ENCODE results near the gene AQP6.

The AQP6 gene

DNA sequence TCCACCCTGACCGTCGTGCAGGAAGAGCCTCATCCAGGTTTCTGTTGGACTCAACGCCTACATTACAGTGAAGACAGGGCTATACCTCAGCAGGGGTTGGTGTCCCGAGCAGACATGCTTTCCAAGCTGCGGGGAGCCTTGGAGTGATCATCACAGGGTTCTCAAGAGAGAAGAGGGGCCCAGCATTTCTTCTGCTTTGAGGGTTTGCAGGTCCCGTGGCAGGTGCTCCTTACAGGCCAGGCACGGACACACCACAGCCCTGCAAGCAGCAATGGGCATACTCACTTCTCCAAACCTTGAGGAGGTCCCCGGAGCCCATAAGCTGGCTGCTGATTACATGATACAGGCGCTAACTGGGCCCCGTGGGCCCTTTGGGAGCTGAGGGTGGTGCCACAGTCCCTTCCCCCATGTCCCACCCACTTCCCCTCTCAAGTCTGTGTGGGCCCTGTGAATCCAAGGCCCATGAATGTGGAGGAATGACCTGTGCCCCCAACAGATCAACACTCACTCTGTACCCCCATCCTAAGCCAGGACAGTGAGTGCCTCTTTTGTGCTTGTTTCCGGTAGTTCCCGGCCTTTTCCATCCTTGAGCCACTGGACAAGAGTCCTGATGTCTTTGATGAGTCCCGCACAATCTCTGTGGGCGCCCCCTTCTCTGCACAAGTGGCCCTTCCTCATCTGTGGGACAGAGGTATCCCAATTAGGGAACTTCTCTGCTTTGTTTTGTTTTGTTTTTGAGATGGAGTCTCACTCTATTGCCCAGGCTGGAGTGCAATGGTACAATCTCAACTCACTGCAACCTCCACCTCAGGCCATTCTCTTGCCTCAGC, 21.1 kb upstream of the AQP6 start:
- POLR2A ChIA-PET: no interaction called here
- CTCF ChIA-PET: interaction anchor here (5.4 kb wide), 1 partner anchor 15 kb away, joined by 32 read pairs; no protein-coding TSS in a partner anchor
- no peak for DNase-seq
- no peaks in the 10 kb centered on the region for H3K9me3 ChIP-seq (ENCODE audit: control extremely low read depth in 1 of 5, control insufficient read depth in 4 of 5, insufficient read depth in 2 of 5, low read depth in 1 of 5, low read length in 4 of 5)
- H3K27ac ChIP-seq (ENCODE audit: insufficient read depth in 1 of 2, low read depth in 1 of 2, low read length in 2 of 2, poor library complexity in 1 of 2, severe bottlenecking in 2 of 2): no peak overlapping the region
- H3K4me3 ChIP-seq (ENCODE audit: control insufficient read depth in 1 of 7, extremely low read depth in 1 of 7, insufficient read depth in 4 of 7, low read depth in 2 of 7, low read length in 6 of 7): no peak overlapping the region
- H3K27me3 ChIP-seq (replicated peaks in 2 of 5; ENCODE audit: control insufficient read depth in 4 of 5, insufficient read depth in 5 of 5, low read length in 4 of 5): peaks cover 0 to 96% (median 55%) of the 10 kb centered on the region in 5 experiments
- WGBS (ENCODE audit: insufficient coverage): 69% methylated on average over 12 of the region's 14 CpGs
- H3K4me1 ChIP-seq (ENCODE audit: control extremely low read depth in 1 of 4, control insufficient read depth in 4 of 4, insufficient read depth in 4 of 4, low read length in 3 of 4): peaks cover 6 to 19% (median 17%) of the 10 kb centered on the region in 4 experiments
- no peaks in the 10 kb centered on the region for H3K36me3 ChIP-seq (ENCODE audit: control insufficient read depth in 4 of 4, insufficient read depth in 4 of 4, low read length in 3 of 4)

DNA sequence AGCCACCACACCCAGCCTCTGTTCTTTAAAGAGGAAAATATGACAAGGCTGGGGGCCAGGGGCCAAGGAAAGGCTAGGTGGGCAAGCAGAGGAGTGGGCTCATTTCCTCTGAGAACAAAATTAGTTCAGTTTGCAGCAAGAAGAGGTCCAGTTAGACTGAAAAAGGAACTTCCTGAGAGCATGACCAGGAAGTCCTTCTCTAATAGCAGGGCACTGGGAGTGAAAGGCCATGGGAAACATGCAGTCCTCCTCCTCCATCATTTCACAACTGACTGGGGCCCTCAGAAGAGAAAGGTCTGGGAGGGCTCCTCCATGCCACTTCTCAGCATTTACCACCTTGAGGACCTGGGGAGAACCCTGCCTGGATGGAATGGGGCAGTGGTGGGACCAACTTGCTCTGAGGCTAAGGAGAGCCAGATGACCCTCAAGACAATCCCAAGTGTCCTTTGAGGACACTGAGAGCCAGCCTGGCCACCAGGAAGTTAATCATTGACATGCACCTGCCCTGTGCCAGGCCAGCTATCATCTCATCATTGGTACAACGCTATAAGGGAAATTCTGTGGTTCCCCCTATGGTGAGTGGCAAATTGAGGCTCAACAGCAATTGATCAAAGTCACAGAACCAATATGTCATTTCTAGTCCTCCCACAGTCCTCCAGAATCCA, 20.2 kb upstream of the AQP6 start:
- no peak overlapping the region for H3K27ac ChIP-seq (ENCODE audit: insufficient read depth in 1 of 2, low read depth in 1 of 2, low read length in 2 of 2, poor library complexity in 1 of 2, severe bottlenecking in 2 of 2)
- no peaks in the 10 kb centered on the region for H3K9me3 ChIP-seq (ENCODE audit: control extremely low read depth in 1 of 5, control insufficient read depth in 4 of 5, insufficient read depth in 2 of 5, low read depth in 1 of 5, low read length in 4 of 5)
- CTCF ChIA-PET: interaction anchor here (1.8 to 5.4 kb wide), 2 partner anchors 15 to 38 kb away, joined by 3 to 32 read pairs; no protein-coding TSS in a partner anchor
- H3K4me1 ChIP-seq (ENCODE audit: control extremely low read depth in 1 of 4, control insufficient read depth in 4 of 4, insufficient read depth in 4 of 4, low read length in 3 of 4): peaks cover 6 to 20% (median 18%) of the 10 kb centered on the region in 4 experiments
- peaks cover 0 to 99% (median 62%) of the 10 kb centered on the region in 5 experiments for H3K27me3 ChIP-seq (replicated peaks in 2 of 5; ENCODE audit: control insufficient read depth in 4 of 5, insufficient read depth in 5 of 5, low read length in 4 of 5)
- H3K36me3 ChIP-seq (ENCODE audit: control insufficient read depth in 4 of 4, insufficient read depth in 4 of 4, low read length in 3 of 4): no peaks in the 10 kb centered on the region
- no peak for DNase-seq
- POLR2A ChIA-PET: no interaction called here
- WGBS (ENCODE audit: insufficient coverage): 17% methylated on average over 1 of the region's 1 CpG
- no peak overlapping the region for H3K4me3 ChIP-seq (ENCODE audit: control insufficient read depth in 1 of 7, extremely low read depth in 1 of 7, insufficient read depth in 4 of 7, low read depth in 2 of 7, low read length in 6 of 7)

DNA sequence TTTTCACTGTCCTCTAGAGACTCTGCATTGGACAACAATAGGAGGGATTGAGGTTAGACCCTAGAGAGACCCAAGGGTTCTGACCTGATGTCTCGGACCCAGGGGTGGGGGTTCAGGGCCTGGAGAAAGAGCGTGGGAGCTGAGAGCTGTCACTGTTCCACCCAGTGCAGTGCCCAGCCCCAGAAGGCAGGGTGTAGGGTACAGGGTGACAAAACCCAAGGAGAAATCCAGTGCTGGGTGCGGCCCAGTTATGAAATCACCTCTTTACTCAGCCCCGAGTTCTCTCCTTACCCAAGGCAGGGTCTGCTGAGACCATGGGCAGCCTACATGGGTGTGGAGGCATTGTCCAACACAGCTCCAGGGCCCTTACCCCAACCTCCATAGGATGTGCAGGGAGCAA, 19.6 kb upstream of the AQP6 start:
- H3K4me1 ChIP-seq (ENCODE audit: control extremely low read depth in 1 of 4, control insufficient read depth in 4 of 4, insufficient read depth in 4 of 4, low read length in 3 of 4): peaks cover 6 to 20% (median 18%) of the 10 kb centered on the region in 4 experiments
- 79% methylated on average over 2 of the region's 4 CpGs for WGBS (ENCODE audit: insufficient coverage)
- H3K27me3 ChIP-seq (replicated peaks in 2 of 5; ENCODE audit: control insufficient read depth in 4 of 5, insufficient read depth in 5 of 5, low read length in 4 of 5): peaks cover 0 to 99% (median 61%) of the 10 kb centered on the region in 5 experiments
- ChIA-PET CTCF (interaction anchor here (1.8 to 5.4 kb wide), 2 partner anchors 14 to 37 kb away, joined by 3 to 32 read pairs; no protein-coding TSS in a partner anchor), POLR2A (no interaction called here)
- H3K4me3 ChIP-seq (ENCODE audit: control insufficient read depth in 1 of 7, extremely low read depth in 1 of 7, insufficient read depth in 4 of 7, low read depth in 2 of 7, low read length in 6 of 7): no peak overlapping the region
- no peaks in the 10 kb centered on the region for H3K9me3 ChIP-seq (ENCODE audit: control extremely low read depth in 1 of 5, control insufficient read depth in 4 of 5, insufficient read depth in 2 of 5, low read depth in 1 of 5, low read length in 4 of 5)
- H3K27ac ChIP-seq (ENCODE audit: insufficient read depth in 1 of 2, low read depth in 1 of 2, low read length in 2 of 2, poor library complexity in 1 of 2, severe bottlenecking in 2 of 2): no peak overlapping the region
- DNase-seq: no peak
- H3K36me3 ChIP-seq (ENCODE audit: control insufficient read depth in 4 of 4, insufficient read depth in 4 of 4, low read length in 3 of 4): no peaks in the 10 kb centered on the region

DNA sequence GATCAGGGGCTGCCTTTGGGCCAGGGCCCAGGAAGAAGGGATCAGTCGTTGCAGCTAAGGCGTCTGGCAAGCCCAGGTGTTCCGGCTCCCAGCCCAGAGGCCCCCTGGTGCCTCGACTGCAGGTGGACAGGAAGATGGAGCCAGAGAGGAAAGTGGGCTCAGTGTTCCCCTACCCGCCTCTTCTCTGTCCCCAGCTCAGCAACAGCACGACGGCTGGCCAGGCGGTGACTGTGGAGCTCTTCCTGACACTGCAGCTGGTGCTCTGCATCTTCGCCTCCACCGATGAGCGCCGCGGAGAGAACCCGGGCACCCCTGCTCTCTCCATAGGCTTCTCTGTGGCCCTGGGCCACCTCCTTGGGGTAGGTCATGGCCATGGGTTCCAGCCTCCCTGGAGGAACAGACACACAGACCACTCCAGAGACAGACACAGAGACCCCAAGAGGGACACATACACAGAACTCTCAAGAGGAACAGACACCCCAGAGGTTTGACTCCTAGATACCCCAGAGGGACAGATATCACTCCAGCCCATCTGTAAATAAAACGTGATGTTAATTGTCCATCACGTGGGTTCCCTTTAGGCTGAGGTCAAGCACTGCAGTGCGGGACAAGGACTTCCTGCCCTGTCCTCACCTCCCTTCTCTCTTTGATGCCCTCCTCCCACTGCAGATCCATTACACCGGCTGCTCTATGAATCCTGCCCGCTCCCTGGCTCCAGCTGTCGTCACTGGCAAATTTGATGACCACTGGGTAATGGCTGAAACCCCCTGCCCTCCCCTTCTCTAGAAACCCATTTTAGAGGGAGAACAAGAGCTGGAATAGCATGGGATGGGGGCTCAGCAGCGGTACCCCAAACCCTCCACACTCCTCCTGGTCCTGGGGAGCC, 18.5 kb upstream of the AQP6 start:
- H3K27me3 ChIP-seq (replicated peaks in 2 of 5; ENCODE audit: control insufficient read depth in 4 of 5, insufficient read depth in 5 of 5, low read length in 4 of 5): peaks cover 0 to 99% (median 63%) of the 10 kb centered on the region in 5 experiments
- no peak for DNase-seq
- no peak overlapping the region for H3K27ac ChIP-seq (ENCODE audit: insufficient read depth in 1 of 2, low read depth in 1 of 2, low read length in 2 of 2, poor library complexity in 1 of 2, severe bottlenecking in 2 of 2)
- no peak overlapping the region for H3K4me3 ChIP-seq (ENCODE audit: control insufficient read depth in 1 of 7, extremely low read depth in 1 of 7, insufficient read depth in 4 of 7, low read depth in 2 of 7, low read length in 6 of 7)
- WGBS (ENCODE audit: insufficient coverage): 53% methylated on average over 20 of the region's 21 CpGs
- no peaks in the 10 kb centered on the region for H3K9me3 ChIP-seq (ENCODE audit: control extremely low read depth in 1 of 5, control insufficient read depth in 4 of 5, insufficient read depth in 2 of 5, low read depth in 1 of 5, low read length in 4 of 5)
- POLR2A ChIA-PET: no interaction called here
- H3K4me1 ChIP-seq (ENCODE audit: control extremely low read depth in 1 of 4, control insufficient read depth in 4 of 4, insufficient read depth in 4 of 4, low read length in 3 of 4): peaks cover 6 to 20% (median 18%) of the 10 kb centered on the region in 4 experiments
- CTCF ChIA-PET: interaction anchor here (0.9 to 5.4 kb wide), 6 partner anchors 9 to 116 kb away, joined by 3 to 32 read pairs (median 4); no protein-coding TSS in a partner anchor
- H3K36me3 ChIP-seq (ENCODE audit: control insufficient read depth in 4 of 4, insufficient read depth in 4 of 4, low read length in 3 of 4): no peaks in the 10 kb centered on the region

DNA sequence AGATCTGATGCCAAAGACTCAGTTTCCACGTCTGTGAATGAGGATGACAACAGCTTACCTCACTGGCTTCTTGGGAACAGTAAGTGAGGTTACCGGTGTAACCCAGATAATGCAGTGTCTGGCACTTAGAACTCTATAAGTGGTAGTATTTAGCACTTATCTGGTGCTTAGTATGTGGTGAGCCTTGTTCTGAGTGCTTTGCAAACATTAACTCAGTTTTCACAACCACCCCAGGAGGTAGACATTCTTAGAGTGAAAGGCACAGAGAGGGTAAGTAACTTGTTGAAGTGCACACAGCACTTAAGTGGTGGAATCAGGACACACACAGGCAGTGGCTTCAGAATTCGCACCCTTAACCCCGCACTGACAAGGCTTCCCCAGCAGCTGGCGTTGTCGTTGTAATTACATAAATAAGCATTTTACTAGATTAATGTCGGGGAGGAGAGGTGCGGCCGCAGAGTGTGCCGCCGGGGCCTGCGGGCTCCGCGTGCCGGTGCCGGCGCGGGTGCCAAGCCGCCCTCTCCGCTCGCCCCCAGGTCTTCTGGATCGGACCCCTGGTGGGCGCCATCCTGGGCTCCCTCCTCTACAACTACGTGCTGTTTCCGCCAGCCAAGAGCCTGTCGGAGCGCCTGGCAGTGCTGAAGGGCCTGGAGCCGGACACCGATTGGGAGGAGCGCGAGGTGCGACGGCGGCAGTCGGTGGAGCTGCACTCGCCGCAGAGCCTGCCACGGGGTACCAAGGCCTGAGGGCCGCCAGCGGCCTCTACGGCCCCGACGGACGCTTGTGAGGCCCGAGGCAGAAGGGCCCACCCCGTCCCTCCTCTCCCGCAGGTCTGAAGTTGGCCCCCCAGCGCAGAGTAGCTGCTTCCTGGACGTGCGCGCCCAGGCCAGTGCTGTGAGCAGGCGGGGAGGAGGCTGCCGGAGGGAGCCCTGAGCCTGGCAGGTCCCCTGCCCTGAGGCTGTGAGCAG, 17.6 kb upstream of the AQP6 start:
- Histone ChIP-seq H3K27me3 (replicated peaks in 2 of 5; ENCODE audit: control insufficient read depth in 4 of 5, insufficient read depth in 5 of 5, low read length in 4 of 5) (peaks cover 0 to 99% (median 72%) of the 10 kb centered on the region in 5 experiments), H3K4me3 (ENCODE audit: control insufficient read depth in 1 of 7, extremely low read depth in 1 of 7, insufficient read depth in 4 of 7, low read depth in 2 of 7, low read length in 6 of 7) (peak overlapping the region in 1 of 7 experiments; percentile 5), H3K4me1 (ENCODE audit: control extremely low read depth in 1 of 4, control insufficient read depth in 4 of 4, insufficient read depth in 4 of 4, low read length in 3 of 4) (peaks cover 6 to 29% (median 25%) of the 10 kb centered on the region in 4 experiments), H3K36me3 (ENCODE audit: control insufficient read depth in 4 of 4, insufficient read depth in 4 of 4, low read length in 3 of 4) (no peaks in the 10 kb centered on the region), H3K9me3 (ENCODE audit: control extremely low read depth in 1 of 5, control insufficient read depth in 4 of 5, insufficient read depth in 2 of 5, low read depth in 1 of 5, low read length in 4 of 5) (no peaks in the 10 kb centered on the region), H3K27ac (ENCODE audit: insufficient read depth in 1 of 2, low read depth in 1 of 2, low read length in 2 of 2, poor library complexity in 1 of 2, severe bottlenecking in 2 of 2) (no peak overlapping the region)
- ChIA-PET CTCF (interaction anchor here (1.0 to 5.4 kb wide), 7 partner anchors 9 to 115 kb away, joined by 4 to 32 read pairs (median 4); no protein-coding TSS in a partner anchor), POLR2A (no interaction called here)
- 4% methylated on average over 34 of the region's 53 CpGs for WGBS (ENCODE audit: insufficient coverage)
- DNase-seq: peak in 1 of 3 donors; percentile 30
